ENCODE measurements around the gene HABP2. TPM values are rescaled to one million over a fixed set of nuclear protein-coding genes. Genes with fewer than 3 reads are reported as not detected.

HABP2 gene
- total RNA-seq, 1 experiment from 2014 or later = not detected

GRCh38 chr10:113562069-113562468 is 9.2 kb downstream of the HABP2 start:
- no peak overlapping the region for H3K4me3 Mint-ChIP-seq
- DNase-seq = no peak
- TF ChIP-seq CTCF (conservative IDR thresholded peaks at IDR 0.05) = no peak
- no peak overlapping the region for H3K14ac ChIP-seq (ENCODE audit: insufficient read depth, low read length)
- H2BK12ac ChIP-seq (ENCODE audit: insufficient read length, low read depth, low read length) = no peak overlapping the region
- H3K36me3 Mint-ChIP-seq (ENCODE audit: insufficient read depth in 1 of 3, low read depth in 3 of 3) = no peaks in the 10 kb centered on the region
- H4K8ac ChIP-seq (replicated peaks; ENCODE audit: insufficient read length, low read depth, low read length) = no peak overlapping the region
- no peak overlapping the region for H2BK15ac ChIP-seq (ENCODE audit: low read depth, low read length)
- H3K4me1 Mint-ChIP-seq = peaks cover 49 to 63% of the 10 kb centered on the region in 2 experiments
- H3K79me1 ChIP-seq (ENCODE audit: insufficient read depth, low read depth, low read length, poor library complexity, severe bottlenecking) = no peaks in the 10 kb centered on the region
- H4K91ac ChIP-seq (ENCODE audit: insufficient read length, low read depth, low read length) = no peak overlapping the region
- WGBS (ENCODE audit: extremely low coverage, insufficient read length, low lambda C conversion rate) = no CpG with 5 or more reads among the region's 6 CpGs
- no peak overlapping the region for H3K4me2 ChIP-seq (ENCODE audit: insufficient read depth, insufficient read length, low read length)
- no peak overlapping the region for H3K56ac ChIP-seq (ENCODE audit: insufficient read length, low read depth, low read length)
- no peak overlapping the region for H3K9ac ChIP-seq (ENCODE audit: extremely low read depth, insufficient read length, low read length)
- peaks cover 2% of the 10 kb centered on the region for H3K23me2 ChIP-seq (ENCODE audit: insufficient read length, low read depth, low read length, poor library complexity, severe bottlenecking)
- no peak overlapping the region for H4K5ac ChIP-seq (ENCODE audit: insufficient read length, low read depth, low read length)
- H4K20me1 ChIP-seq (ENCODE audit: control insufficient read depth, insufficient read depth, insufficient read length) = no peaks in the 10 kb centered on the region
- H2BK5ac ChIP-seq (ENCODE audit: insufficient read length, low read length) = no peak overlapping the region
- no peak overlapping the region for H3K27ac Mint-ChIP-seq
- H3K4me1 ChIP-seq (ENCODE audit: insufficient read depth, low read length) = peaks cover 2% of the 10 kb centered on the region; the same call in 1 of the 2 replicates
- H3K27me3 ChIP-seq (ENCODE audit: insufficient read depth, low read length) = peaks cover 54% of the 10 kb centered on the region
- H2BK120ac ChIP-seq (ENCODE audit: low read depth, low read length, poor library complexity, severe bottlenecking) = no peak overlapping the region
- H3K27me3 Mint-ChIP-seq (ENCODE audit: low read depth) = peaks cover 95% of the 10 kb centered on the region
- H3K23ac ChIP-seq (ENCODE audit: insufficient read length, low read depth, low read length) = no peak overlapping the region
- no peak overlapping the region for H3T11ph ChIP-seq (ENCODE audit: low read length)
- H3K27ac ChIP-seq (ENCODE audit: insufficient read length, low read depth, low read length) = no peak overlapping the region
- no peaks in the 10 kb centered on the region for H3K79me2 ChIP-seq (ENCODE audit: insufficient read depth, low read length)
- no peaks in the 10 kb centered on the region for H3K9me3 ChIP-seq (ENCODE audit: control insufficient read depth, low read depth, low read length)
- H3K18ac ChIP-seq (ENCODE audit: insufficient read length, low read depth, low read length) = no peak overlapping the region
- no peak overlapping the region for H2AFZ ChIP-seq (ENCODE audit: low read length)
- H3K9me3 Mint-ChIP-seq = peaks cover 4 to 16% of the 10 kb centered on the region in 2 experiments; a peak in 3 of 5 replicates
- H2BK20ac ChIP-seq (ENCODE audit: low read depth, low read length, poor library complexity, severe bottlenecking) = no peak overlapping the region
- H2AK5ac ChIP-seq (ENCODE audit: insufficient read length, low read length) = no peak overlapping the region
- no peak overlapping the region for H3K4ac ChIP-seq (ENCODE audit: low read depth, low read length)
